Ovary (tissue), 3 donors: ENCODE measurements around the gene DOCK10.

Experiments used
- CTCF ChIP-seq, 3 donors: fragments of 450-650 bp in 2 of 3; fragments of 200-600 bp in 1 of 3; IDR thresholded peaks; one replicate each; pipeline versions ENCODE4 v1.5.1 to v1.8.0; 2016 to 2022; ENCODE audit warnings: antibody characterized with exemption in 3 of 3, mild to moderate bottlenecking in 1 of 3
- EP300 ChIP-seq: sonication (generic); formaldehyde crosslinking; IDR thresholded peaks from one replicate; pipeline ENCODE4 v1.6.1; 2017; ENCODE audit warnings: antibody characterized with exemption
- POLR2A ChIP-seq: fragments of 450-650 bp; IDR thresholded peaks from one replicate; pipeline ENCODE4 v1.6.1; 2017; ENCODE audit warnings: antibody characterized with exemption, mild to moderate bottlenecking, moderate library complexity
- donor health status: DM: no; HTN: no; CAD: no.

GRCh38 chr2:224870341-224870740, 171.9 kb downstream of the DOCK10 start:
- TF ChIP-seq POLR2A (no peak), CTCF (IDR thresholded peaks at IDR 0.05) (no peak), EP300 (no peak)
